Activated T-cell treated with anti-CD3 and anti-CD28 coated beads, Interleukin-2, amount 50 U/mL, for 72 hours (primary cell): ENCODE results near the gene USP20. TPM values are rescaled to one million over a fixed set of nuclear protein-coding genes. Genes with fewer than 3 reads are reported as not detected.

Experiments used
- ATAC-seq, 2 donors: fragments of 150-1000 bp; cut with Tn5 transposase; replicated peaks in 1 of 2; 2 replicates each; pipeline ENCODE4 v1.10.0; 2021; ENCODE audit warnings: moderate library complexity in 2 of 2, mild to moderate bottlenecking in 1 of 2
- DNase-seq, 2 donors: peaks; one replicate each; pipeline ENCODE4 v3.0.0; 2021 to 2022; ENCODE audit warnings: mixed read lengths in 1 of 2
- H3K27ac Mint-ChIP-seq: one replicate; pipeline ENCODE4 v1.8.0; 2022; ENCODE audit warnings: mild to moderate bottlenecking, moderate library complexity, mixed read lengths
- H3K27me3 Mint-ChIP-seq: one replicate; pipeline ENCODE4 v1.8.0; 2022; ENCODE audit warnings: low read depth, mixed read lengths
- H3K36me3 Mint-ChIP-seq, 2 donors: one replicate each; pipeline ENCODE4 v1.8.0; 2022; ENCODE audit warnings: mixed read lengths in 2 of 2, mild to moderate bottlenecking in 1 of 2; ENCODE audit not compliant: insufficient read depth in 2 of 2
- H3K4me1 Mint-ChIP-seq: one replicate; pipeline ENCODE4 v1.8.0; 2022; ENCODE audit warnings: low read depth, mixed read lengths
- H3K4me3 Mint-ChIP-seq, 2 donors: one replicate each; pipeline ENCODE4 v1.8.0; 2022; ENCODE audit warnings: mild to moderate bottlenecking in 2 of 2, mixed read lengths in 2 of 2, moderate library complexity in 2 of 2
- H3K9me3 Mint-ChIP-seq, 2 donors: one replicate each; pipeline ENCODE4 v1.8.0; 2022; ENCODE audit warnings: mixed read lengths in 2 of 2
- total RNA-seq, 2 donors: library from RNA; stranded (reverse); gene quantifications; one replicate each; pipeline ENCODE4 v1.2.3, GENCODE V29; 2022

USP20 gene
- total RNA-seq, 2 donors from 2014 or later = 74.4 to 77.9 TPM

DNA sequence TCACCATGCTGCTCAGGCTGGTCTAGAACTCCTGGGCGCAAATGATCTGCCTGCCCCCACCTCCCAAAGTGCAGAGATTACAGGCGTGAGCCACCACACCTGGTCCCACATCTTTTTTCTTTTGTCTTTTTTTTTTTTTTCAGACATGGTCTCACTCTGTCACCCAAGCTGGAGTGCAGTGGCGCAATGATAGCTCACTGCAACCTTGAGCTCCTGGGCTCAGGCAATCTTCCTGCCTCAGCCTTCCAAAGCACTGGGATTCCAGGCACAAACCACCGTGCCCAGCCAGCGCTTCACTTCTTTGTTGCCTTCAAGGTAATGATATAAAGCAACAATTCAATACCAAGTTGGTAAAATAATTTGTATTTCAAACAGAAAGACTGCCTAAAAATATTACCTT is 78.8 kb downstream of the USP20 start:
- peak overlapping the region; percentile 68 for H3K27ac Mint-ChIP-seq
- no peaks in the 10 kb centered on the region for H3K9me3 Mint-ChIP-seq
- peaks cover 29% of the 10 kb centered on the region for H3K4me1 Mint-ChIP-seq
- peaks cover 16 to 51% of the 10 kb centered on the region in 2 donors for H3K36me3 Mint-ChIP-seq
- no peak overlapping the region for H3K4me3 Mint-ChIP-seq
- ATAC-seq = no peak
- DNase-seq = no peak
- no peaks in the 10 kb centered on the region for H3K27me3 Mint-ChIP-seq

DNA sequence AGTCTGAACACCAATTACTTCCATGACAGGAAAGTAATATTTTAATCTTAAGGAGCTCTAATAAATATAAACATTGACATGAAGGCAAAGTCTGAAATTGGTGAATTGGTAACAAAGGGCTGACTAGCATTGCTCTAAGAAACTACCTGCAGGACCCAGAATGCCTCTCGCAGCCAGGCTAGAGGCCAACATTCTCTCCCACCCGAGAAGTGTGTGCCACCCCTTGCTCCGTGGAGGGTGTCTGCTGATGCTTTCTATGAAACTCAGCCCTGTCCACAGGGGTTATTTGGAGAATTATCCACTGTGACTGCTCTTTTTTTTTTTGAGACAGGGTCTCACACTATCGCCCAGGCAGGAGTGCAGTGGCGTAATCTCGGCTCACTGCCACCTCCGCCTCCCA is 81.4 kb downstream of the USP20 start:
- DNase-seq (no peak), ATAC-seq (peak in 1 of 2 donors; percentile 17)
- no peaks in the 10 kb centered on the region for H3K9me3 Mint-ChIP-seq
- no peak overlapping the region for H3K4me3 Mint-ChIP-seq
- no peaks in the 10 kb centered on the region for H3K27me3 Mint-ChIP-seq
- H3K4me1 Mint-ChIP-seq = peaks cover 32% of the 10 kb centered on the region
- H3K36me3 Mint-ChIP-seq = peaks cover 11 to 45% of the 10 kb centered on the region in 2 donors
- H3K27ac Mint-ChIP-seq = no peak overlapping the region

DNA sequence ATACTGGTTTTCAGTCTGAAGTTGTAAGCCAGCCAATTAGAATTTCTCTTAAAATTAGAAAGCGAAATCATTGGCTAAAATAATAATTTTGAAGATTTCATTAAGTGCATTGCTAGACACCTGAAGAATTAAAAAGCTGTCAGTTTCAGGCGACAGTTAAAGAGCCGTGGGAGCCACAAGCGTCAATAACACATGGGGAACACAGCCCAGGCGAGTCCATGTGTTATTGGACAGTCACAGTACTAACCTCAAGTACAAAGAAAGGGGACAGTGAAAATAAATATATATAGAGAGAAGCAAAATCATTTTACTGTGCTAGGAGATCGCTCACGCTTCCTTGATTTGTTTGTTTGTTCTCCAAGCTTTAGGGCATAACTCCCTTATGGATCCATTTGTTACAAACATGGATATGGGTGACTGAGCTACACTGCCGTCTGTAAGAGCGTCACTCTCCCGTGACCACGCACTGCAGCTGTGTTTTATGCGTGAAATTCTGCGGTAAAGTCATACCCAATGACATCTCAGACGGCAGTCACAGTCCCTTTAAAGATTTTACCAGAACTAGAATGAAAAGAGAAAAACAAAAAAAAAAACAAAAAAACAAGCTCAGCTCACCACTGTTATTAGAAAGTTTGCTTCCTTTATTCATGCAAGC is 83.2 kb downstream of the USP20 start:
- H3K4me3 Mint-ChIP-seq = no peak overlapping the region
- peaks cover 18 to 45% of the 10 kb centered on the region in 2 donors for H3K36me3 Mint-ChIP-seq
- peak overlapping the region; percentile 89 for H3K27ac Mint-ChIP-seq

DNA sequence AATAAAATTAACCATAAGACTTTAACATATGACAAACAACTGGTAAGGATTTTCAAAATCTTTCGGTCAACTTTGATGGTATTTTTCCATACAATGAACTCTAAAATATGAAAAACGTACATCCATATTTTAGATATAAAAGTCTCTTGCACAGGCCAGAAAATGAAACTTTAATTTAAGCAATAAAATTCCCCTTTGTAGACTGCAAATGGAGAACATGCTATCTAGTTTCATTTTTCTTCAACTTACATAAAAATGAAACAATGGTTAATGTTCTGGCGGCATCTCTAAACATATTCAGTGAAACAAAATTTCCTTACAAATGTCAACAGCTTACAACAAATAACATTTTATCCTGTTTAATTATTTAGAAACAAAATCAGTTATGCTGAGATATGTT is 84.0 kb downstream of the USP20 start:
- H3K4me3 Mint-ChIP-seq = no peak overlapping the region
- ATAC-seq = no peak

More for the DNA sequence above, 83.2 kb downstream of the USP20 start:
- H3K4me1 Mint-ChIP-seq = peaks cover 43% of the 10 kb centered on the region
- no peak for DNase-seq
- no peaks in the 10 kb centered on the region for H3K27me3 Mint-ChIP-seq
- no peaks in the 10 kb centered on the region for H3K9me3 Mint-ChIP-seq
- ATAC-seq = no peak

DNA sequence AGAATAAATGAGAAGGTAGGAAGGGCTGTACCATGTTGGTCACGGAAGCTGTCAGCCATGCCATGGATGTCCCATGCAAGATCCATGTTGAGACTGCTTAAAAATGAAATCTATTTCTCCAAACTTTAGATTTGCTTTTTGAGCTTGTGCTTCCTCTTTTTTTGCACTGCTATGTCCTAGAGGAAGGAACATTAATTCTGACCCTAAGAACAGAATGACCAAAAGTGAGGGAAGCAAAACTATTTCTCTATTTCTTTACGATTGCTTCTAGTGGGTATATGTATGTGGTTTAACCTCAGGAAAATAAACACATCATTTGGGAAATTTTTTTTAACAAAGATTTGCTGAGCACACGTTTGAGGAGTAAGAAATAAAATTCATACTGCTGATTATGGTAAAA is 84.6 kb downstream of the USP20 start:
- Mint-ChIP-seq H3K36me3 (peaks cover 27 to 54% of the 10 kb centered on the region in 2 donors), H3K4me1 (peaks cover 55% of the 10 kb centered on the region), H3K27me3 (no peaks in the 10 kb centered on the region), H3K4me3 (no peak overlapping the region), H3K9me3 (no peaks in the 10 kb centered on the region), H3K27ac (peak overlapping the region; percentile 89)
- ATAC-seq (no peak), DNase-seq (no peak)

More for the DNA sequence above, 84.0 kb downstream of the USP20 start:
- H3K9me3 Mint-ChIP-seq = no peaks in the 10 kb centered on the region
- H3K27me3 Mint-ChIP-seq = no peaks in the 10 kb centered on the region
- H3K36me3 Mint-ChIP-seq = peaks cover 25 to 49% of the 10 kb centered on the region in 2 donors
- DNase-seq = no peak
- peaks cover 52% of the 10 kb centered on the region for H3K4me1 Mint-ChIP-seq
- H3K27ac Mint-ChIP-seq = peak overlapping the region; percentile 89

DNA sequence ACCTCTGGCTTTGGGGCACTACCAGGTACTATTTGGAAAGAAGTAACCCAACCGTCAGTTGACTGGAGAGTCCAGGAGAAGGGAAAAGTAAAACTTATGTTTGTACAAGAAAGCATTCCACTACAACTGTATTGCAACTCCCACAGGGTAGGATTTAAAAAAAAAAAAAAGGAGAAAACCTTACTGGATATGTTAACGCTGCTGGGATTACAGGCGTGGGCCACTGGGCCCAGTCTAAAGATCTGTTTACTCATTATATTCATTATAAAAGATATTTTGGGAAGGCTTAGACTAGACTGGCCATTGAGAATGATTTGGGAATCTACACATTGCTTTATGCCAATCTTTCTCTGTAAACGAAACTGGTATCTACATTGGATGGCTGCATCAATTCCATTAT is 86.6 kb downstream of the USP20 start:
- no peaks in the 10 kb centered on the region for H3K9me3 Mint-ChIP-seq
- H3K36me3 Mint-ChIP-seq = peaks cover 23 to 56% of the 10 kb centered on the region in 2 donors
- peak overlapping the region; percentile 45 for H3K27ac Mint-ChIP-seq
- no peak for DNase-seq
- H3K4me1 Mint-ChIP-seq = peaks cover 50% of the 10 kb centered on the region
- no peak for ATAC-seq
- no peaks in the 10 kb centered on the region for H3K27me3 Mint-ChIP-seq
- no peak overlapping the region for H3K4me3 Mint-ChIP-seq

DNA sequence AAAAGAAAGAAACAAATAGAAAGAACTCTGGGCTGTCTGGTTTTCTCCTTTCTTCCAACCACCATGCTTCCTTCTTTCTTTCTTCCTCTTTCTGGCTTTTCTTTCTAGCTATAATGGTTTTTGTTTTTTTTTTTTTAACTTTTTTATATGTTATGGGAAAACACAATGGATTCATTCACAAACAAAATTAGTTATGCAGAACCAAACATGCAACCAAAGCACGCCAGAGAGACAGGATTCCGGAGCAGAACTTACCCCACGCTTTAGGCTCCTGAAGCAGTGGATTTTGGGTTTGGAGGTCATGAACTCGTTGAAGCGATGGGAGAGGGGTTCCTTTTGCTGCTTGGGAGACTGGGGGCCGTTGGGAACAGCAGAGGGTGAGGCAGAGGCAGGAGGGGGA is 88.3 kb downstream of the USP20 start:
- H3K4me1 Mint-ChIP-seq = peaks cover 53% of the 10 kb centered on the region
- H3K9me3 Mint-ChIP-seq = no peaks in the 10 kb centered on the region
- H3K36me3 Mint-ChIP-seq = peaks cover 18 to 54% of the 10 kb centered on the region in 2 donors
- no peak for ATAC-seq
- H3K4me3 Mint-ChIP-seq = no peak overlapping the region
- DNase-seq = no peak
- H3K27me3 Mint-ChIP-seq = no peaks in the 10 kb centered on the region
- H3K27ac Mint-ChIP-seq = peak overlapping the region; percentile 43

DNA sequence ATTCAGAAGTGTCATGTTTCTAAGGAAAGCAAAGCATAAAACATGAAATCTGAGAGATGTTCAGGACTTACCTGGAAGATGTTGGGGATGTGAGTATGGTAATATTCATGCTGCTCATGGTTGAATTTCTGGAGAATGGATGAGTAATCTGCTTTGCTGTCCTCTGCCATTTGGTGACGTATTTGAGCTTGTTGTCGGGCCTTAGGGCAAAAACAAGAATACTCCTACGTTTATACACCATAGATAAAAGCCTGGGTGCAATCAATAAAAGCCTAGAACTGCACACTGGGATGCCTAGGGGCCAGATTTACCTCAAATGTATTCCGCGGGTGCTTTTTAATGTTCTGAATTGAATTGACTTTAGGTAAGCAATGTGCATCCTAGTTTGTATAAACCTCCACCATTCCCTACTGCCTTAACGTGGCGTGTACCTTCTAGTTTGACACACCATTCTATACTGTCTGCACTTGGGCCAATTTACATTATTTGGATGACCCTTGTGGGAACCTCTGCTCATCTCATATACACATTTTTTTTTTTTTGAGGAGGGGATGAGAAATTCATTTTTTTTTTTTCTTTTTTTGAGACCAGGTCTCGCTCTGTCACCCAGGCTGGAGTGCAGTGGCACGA is 94.4 kb downstream of the USP20 start:
- no peaks in the 10 kb centered on the region for H3K27me3 Mint-ChIP-seq
- peak overlapping the region; percentile 93 for H3K27ac Mint-ChIP-seq
- ATAC-seq = peak; percentile 66 to 73
- DNase-seq = peak in 1 of 2 donors; percentile 22
- H3K36me3 Mint-ChIP-seq = peaks cover 13 to 48% of the 10 kb centered on the region in 2 donors
- peak overlapping the region; percentile 11 to 45 for H3K4me3 Mint-ChIP-seq
- H3K4me1 Mint-ChIP-seq = peaks cover 67% of the 10 kb centered on the region
- peaks cover 0 to 1% of the 10 kb centered on the region in 2 donors for H3K9me3 Mint-ChIP-seq

DNA sequence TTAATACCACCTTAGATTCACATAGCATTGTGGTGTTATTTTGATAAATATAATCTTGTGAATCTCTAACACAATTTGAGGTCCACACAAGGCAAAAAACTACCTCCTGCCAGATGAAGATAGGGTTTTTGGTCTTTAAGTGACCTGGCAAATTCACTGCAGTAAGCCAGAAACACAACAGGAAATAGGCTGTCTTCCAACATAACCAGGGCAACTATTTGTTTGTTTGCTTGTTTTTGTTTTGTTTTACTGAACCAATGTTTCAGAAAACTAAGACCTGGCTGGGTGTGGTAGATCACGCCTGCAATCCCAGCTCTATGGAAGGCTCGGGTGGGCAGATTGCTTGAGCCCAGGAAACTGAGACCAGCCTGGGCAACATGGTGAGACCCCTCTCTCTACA is 95.5 kb downstream of the USP20 start:
- peak overlapping the region in 1 of 2 donors; percentile 41 for H3K4me3 Mint-ChIP-seq
- peaks cover 13 to 44% of the 10 kb centered on the region in 2 donors for H3K36me3 Mint-ChIP-seq
- H3K4me1 Mint-ChIP-seq = peaks cover 78% of the 10 kb centered on the region
- ATAC-seq (no peak), DNase-seq (no peak)
- H3K9me3 Mint-ChIP-seq = peaks cover 0 to 1% of the 10 kb centered on the region in 2 donors
- H3K27me3 Mint-ChIP-seq = no peaks in the 10 kb centered on the region
- H3K27ac Mint-ChIP-seq = peak overlapping the region; percentile 93

Other genes with a start within 250 kb of the USP20 start
- under 1 TPM in 1 of 2 donors, not detected in 1; 0.31 TPM for gene C9orf50, start 214.4 kb upstream of the USP20 start, total RNA-seq
- gene NTMT1, start 209.3 kb upstream of the USP20 start, total RNA-seq = 10 to 100 TPM; 39.3 to 51.9 TPM
- 10 to 100 TPM; 16.9 to 20.2 TPM for gene ASB6, start 193.3 kb upstream of the USP20 start, total RNA-seq
- gene PRRX2, start 169.8 kb upstream of the USP20 start, total RNA-seq = 1 to 10 TPM; 3.3 to 6.1 TPM
- under 1 TPM; 0.48 to 0.74 TPM for gene PTGES, start 82.4 kb upstream of the USP20 start, total RNA-seq
- gene TOR1B, start 32.3 kb upstream of the USP20 start, total RNA-seq = 10 to 100 TPM; 19.9 to 32.0 TPM
- 10 to 100 TPM; 47.0 to 49.3 TPM for gene TOR1A, start 11.3 kb upstream of the USP20 start, total RNA-seq
- 10 to 100 TPM; 44.6 to 51.7 TPM for gene C9orf78, start 183 bp upstream of the USP20 start, total RNA-seq
- gene FNBP1, start 207.7 kb downstream of the USP20 start, total RNA-seq = 100 to 1,000 TPM; 301 to 323 TPM
- gene GPR107, start 218.4 kb downstream of the USP20 start, total RNA-seq = 10 to 100 TPM; 27.3 to 31.7 TPM